OCI-M1 (cell line): ENCODE results near the gene SMIM41.

Source experiments
- DNase-seq: peaks from one replicate; lab custom pipeline; 2025; lab: John Stamatoyannopoulos, UW

SMIM41 gene

GRCh38 chr12:52063082-52063924, 16.2 kb upstream of the SMIM41 start:
- no peak for DNase-seq

- DNase-seq: no peak
These were observed 15.4 kb upstream of the SMIM41 start for GRCh38 chr12:52063981-52064649.

DNA sequence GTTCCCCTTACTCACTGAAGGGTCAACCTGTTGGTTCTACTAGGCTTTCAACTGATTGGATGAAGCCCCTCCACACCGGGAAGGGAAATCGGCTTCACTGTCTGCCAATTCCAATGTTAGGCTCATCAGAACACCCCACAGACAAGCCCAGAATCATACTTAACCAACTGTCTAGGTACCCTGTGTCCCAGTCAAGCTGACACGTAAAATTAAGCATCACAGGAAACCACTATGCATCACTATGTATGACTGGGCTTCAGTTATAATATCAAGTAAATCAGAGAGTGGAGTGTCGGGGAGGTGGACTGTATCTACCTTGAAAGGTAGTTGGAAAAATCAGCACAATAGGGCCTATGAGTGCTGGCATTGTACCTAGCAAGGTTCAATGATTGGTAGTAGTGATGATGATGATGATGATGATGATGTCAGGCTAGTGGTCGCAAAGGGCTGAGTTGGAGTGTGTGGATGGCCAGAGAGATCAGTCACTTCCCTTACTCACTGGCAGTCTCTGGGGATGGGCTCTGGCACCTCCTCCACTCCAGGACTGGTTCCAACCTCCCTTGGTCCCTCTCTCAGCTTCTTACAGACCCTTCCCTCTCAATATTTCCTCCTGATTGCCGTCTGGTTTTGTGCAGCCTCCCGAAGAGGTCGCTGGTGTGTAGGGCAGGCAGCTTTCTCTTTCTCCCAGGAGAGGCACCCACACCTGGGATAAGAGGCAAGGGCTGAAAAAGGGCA, 13.0 kb upstream of the SMIM41 start:
- DNase-seq: no peak

GRCh38 chr12:52067081-52067374, 12.5 kb upstream of the SMIM41 start:
- no peak for DNase-seq

GRCh38 chr12:52069327-52070184, 9.9 kb upstream of the SMIM41 start, which contains the start of gene ATG101:
TSS of gene ATG101 (plus strand) at chr12:52069978. CDS start at chr12:52073651, 3,673 bp downstream.
- peak; percentile 95 for DNase-seq

- no peak for DNase-seq
These were observed 9.1 kb upstream of the SMIM41 start for GRCh38 chr12:52070185-52070925.

DNA sequence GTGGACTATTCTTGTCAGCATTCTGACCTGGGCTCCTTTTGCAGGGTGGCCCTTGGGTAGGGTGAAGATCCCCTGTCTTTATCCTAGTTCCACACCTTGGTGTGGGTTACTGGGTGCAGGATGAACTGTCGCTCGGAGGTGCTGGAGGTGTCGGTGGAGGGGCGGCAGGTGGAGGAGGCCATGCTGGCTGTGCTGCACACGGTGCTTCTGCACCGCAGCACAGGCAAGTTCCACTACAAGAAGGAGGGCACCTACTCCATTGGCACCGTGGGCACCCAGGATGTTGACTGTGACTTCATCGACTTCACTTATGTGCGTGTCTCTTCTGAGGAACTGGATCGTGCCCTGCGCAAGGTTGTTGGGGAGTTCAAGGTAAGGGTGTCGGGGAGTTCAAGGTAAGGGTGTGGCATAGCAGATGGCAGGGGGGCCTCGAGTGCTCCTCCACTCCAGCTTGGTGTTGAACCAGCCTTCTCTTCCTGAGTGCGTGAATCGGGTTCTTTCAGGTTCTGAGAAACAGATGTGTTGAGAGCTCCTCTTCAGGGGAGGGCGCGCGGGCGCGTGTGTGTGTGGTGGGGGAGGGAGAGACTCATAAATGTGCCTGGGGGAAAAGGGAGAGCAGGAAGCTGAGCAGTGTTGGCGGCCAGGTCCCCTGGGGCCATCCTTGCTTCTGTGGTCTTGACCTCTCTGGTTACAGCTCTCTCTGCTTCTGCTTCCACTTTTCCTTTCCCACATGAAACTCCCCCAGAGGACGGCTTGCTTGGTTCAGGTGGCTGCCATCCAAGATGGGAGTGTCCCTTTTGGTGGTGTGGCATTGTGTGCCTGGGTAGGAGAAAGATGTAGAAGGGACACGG, 5.7 kb upstream of the SMIM41 start:
- DNase-seq: no peak

GRCh38 chr12:52074971-52075724, 4.4 kb upstream of the SMIM41 start:
- DNase-seq: no peak

DNA sequence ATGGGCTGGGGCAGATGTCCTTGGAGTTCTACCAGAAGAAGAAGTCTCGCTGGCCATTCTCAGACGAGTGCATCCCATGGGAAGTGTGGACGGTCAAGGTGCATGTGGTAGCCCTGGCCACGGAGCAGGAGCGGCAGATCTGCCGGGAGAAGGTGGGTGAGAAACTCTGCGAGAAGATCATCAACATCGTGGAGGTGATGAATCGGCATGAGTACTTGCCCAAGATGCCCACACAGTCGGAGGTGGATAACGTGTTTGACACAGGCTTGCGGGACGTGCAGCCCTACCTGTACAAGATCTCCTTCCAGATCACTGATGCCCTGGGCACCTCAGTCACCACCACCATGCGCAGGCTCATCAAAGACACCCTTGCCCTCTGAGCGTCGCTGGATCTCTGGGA, 2.7 kb upstream of the SMIM41 start:
- DNase-seq: no peak

GRCh38 chr12:52078276-52078675, 1.2 kb upstream of the SMIM41 start:
- DNase-seq: no peak

GRCh38 chr12:52080403-52081251, 1.1 kb downstream of the SMIM41 start:
- no peak for DNase-seq

DNA sequence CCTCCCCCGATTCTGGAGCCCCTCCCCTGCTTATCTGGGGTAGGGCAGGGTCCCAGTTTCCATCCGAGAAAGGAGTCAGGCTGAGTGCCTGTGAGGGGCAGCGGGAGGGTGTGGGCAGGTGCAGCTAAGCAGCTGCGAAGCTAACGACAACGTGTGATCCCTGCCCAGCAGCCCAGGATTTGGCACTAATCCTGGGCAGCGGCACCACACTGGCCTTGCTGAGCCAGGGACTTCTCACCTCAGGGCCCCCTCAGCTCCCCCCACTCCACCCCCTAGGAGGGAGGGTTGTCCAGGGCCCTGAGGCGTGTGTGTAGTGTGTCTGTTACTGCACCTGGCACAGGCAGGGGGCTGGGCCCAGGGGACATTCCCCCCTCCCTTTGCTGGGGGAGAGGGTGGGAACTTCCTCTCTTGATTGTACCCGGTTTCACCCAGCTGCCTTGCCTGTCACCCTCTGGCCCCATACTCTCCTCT, 1.8 kb downstream of the SMIM41 start:
- DNase-seq: no peak

- no peak for DNase-seq
These were observed 2.6 kb downstream of the SMIM41 start for GRCh38 chr12:52082026-52082668.

GRCh38 chr12:52082669-52082987, 3.1 kb downstream of the SMIM41 start:
- no peak for DNase-seq

- peak; percentile 72 for DNase-seq
These were observed 3.6 kb downstream of the SMIM41 start for GRCh38 chr12:52082988-52083637.

DNA sequence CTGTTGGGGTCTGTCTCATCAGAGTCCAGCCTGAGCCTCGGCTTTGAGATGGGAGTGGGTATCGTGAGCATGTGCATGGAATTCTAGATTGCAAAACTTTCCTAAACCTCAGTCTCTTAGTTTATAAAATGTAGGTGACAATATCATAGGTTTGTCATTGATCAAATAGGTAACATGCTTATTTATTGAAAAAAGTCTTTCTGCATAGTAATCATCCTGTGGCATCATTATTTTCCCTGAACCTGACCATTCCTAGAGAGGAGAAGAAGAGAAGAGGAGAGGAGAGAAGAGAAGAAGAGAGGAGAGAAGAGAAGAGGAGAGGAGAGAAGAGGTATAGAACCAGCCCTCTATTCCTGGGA, 4.1 kb downstream of the SMIM41 start:
- DNase-seq: no peak

GRCh38 chr12:52084491-52085231, 5.2 kb downstream of the SMIM41 start:
- no peak for DNase-seq
